ENCODE measurements around the gene OR52K2. TPM values are rescaled to one million over a fixed set of nuclear protein-coding genes. Genes with fewer than 3 reads are reported as not detected.

The OR52K2 gene
- polyA plus RNA-seq, 1 donor from 2014 or later: not detected

- Histone ChIP-seq H3K27ac (ENCODE audit: low read length) (no peak overlapping the region), H3K9me3 (ENCODE audit: low read length) (no peaks in the 10 kb centered on the region), H3K4me3 (ENCODE audit: low read length) (no peak overlapping the region), H3K9ac (ENCODE audit: low read length) (no peak overlapping the region), H4K20me1 (ENCODE audit: insufficient read depth) (no peaks in the 10 kb centered on the region), H3K79me2 (replicated peaks; ENCODE audit: insufficient read depth, low read length) (no peaks in the 10 kb centered on the region), H2AFZ (ENCODE audit: low read depth, low read length) (no peak overlapping the region), H3K4me2 (ENCODE audit: low read length) (no peak overlapping the region), H3K9me2 (ENCODE audit: insufficient read depth, low read length) (no peaks in the 10 kb centered on the region), H3K36me3 (ENCODE audit: insufficient read depth, low read length) (no peaks in the 10 kb centered on the region), H3K27me3 (ENCODE audit: insufficient read depth, low read depth, low read length) (no peaks in the 10 kb centered on the region), H3F3A (ENCODE audit: insufficient read depth, low read length, poor library complexity, severe bottlenecking) (no peaks in the 10 kb centered on the region)
- TF ChIP-seq CTCF (IDR thresholded peaks at IDR 0.05; ENCODE audit: poor library complexity, severe bottlenecking) (no peak), EP300 (conservative IDR thresholded peaks at IDR 0.05; ENCODE audit: poor library complexity, severe bottlenecking) (no peak), POLR2AphosphoS5 (IDR thresholded peaks at IDR 0.05) (no peak), MXI1 (conservative IDR thresholded peaks at IDR 0.05; ENCODE audit: poor library complexity, severe bottlenecking) (no peak), REST (IDR thresholded peaks at IDR 0.05; ENCODE audit: borderline replicate concordance) (no peak), TAF1 (IDR thresholded peaks at IDR 0.05; ENCODE audit: low read depth) (no peak), SMC3 (conservative IDR thresholded peaks at IDR 0.05; ENCODE audit: poor library complexity) (no peak), EZH2 (IDR thresholded peaks at IDR 0.05; ENCODE audit: borderline replicate concordance, insufficient read depth, low read length, poor library complexity, severe bottlenecking) (no peak), RAD21 (conservative IDR thresholded peaks at IDR 0.05) (no peak)
Observed at GRCh38 chr11:4491878-4492606, 42.9 kb downstream of the OR52K2 start.

DNA sequence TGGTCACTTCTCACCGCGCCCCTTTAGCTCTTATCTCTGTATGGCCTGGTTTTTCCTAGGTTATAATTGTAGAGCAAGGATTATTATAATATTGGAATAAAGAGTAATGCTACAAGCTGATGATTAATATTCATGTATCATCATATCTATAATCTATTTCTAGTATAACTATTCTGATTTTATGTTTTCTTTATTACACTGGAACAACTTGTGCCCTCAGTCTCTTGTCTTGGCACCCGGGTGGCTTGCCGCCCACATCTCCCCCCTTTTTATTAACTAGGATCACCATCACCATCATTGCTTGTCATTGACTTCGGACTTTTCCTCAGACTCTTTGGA, 44.4 kb downstream of the OR52K2 start:
- TF ChIP-seq EZH2 (IDR thresholded peaks at IDR 0.05; ENCODE audit: borderline replicate concordance, insufficient read depth, low read length, poor library complexity, severe bottlenecking) (no peak), POLR2AphosphoS5 (IDR thresholded peaks at IDR 0.05) (no peak), RAD21 (conservative IDR thresholded peaks at IDR 0.05) (no peak), SMC3 (conservative IDR thresholded peaks at IDR 0.05; ENCODE audit: poor library complexity) (no peak), MXI1 (conservative IDR thresholded peaks at IDR 0.05; ENCODE audit: poor library complexity, severe bottlenecking) (no peak), TAF1 (IDR thresholded peaks at IDR 0.05; ENCODE audit: low read depth) (no peak), CTCF (IDR thresholded peaks at IDR 0.05; ENCODE audit: poor library complexity, severe bottlenecking) (no peak), EP300 (conservative IDR thresholded peaks at IDR 0.05; ENCODE audit: poor library complexity, severe bottlenecking) (no peak), REST (IDR thresholded peaks at IDR 0.05; ENCODE audit: borderline replicate concordance) (no peak)
- Histone ChIP-seq H3K9me3 (ENCODE audit: low read length) (no peaks in the 10 kb centered on the region), H3K36me3 (ENCODE audit: insufficient read depth, low read length) (no peaks in the 10 kb centered on the region), H4K20me1 (ENCODE audit: insufficient read depth) (no peaks in the 10 kb centered on the region), H3F3A (ENCODE audit: insufficient read depth, low read length, poor library complexity, severe bottlenecking) (no peaks in the 10 kb centered on the region), H3K27ac (ENCODE audit: low read length) (no peak overlapping the region), H3K27me3 (ENCODE audit: insufficient read depth, low read depth, low read length) (no peaks in the 10 kb centered on the region), H3K4me2 (ENCODE audit: low read length) (no peak overlapping the region), H3K9ac (ENCODE audit: low read length) (no peak overlapping the region), H3K4me3 (ENCODE audit: low read length) (no peak overlapping the region), H3K9me2 (ENCODE audit: insufficient read depth, low read length) (no peaks in the 10 kb centered on the region), H3K79me2 (replicated peaks; ENCODE audit: insufficient read depth, low read length) (no peaks in the 10 kb centered on the region), H2AFZ (ENCODE audit: low read depth, low read length) (no peak overlapping the region)
